ENCODE data around the gene SOBP.

Gene SOBP

DNA sequence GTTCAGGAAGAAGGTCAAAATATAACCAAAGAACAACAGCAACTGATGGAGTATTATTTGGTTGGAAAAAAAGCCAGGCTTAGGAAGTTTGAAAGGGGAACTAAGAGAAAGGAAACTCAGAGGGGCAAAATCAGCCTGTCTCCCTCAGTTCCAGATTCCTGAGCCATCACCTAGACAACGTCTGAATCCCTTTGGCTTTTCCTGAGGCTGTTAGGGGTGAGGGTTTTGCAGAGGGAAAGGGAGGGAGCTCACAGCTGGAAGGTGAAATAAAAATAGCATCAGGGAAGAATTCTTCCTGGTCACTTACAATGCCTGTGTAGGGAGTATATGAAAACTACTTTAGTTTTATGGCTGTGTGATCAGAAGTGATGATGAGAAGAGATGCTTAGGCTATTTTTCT lies 100.5 kb downstream of the SOBP start:
- no peak for DNase-seq

DNA sequence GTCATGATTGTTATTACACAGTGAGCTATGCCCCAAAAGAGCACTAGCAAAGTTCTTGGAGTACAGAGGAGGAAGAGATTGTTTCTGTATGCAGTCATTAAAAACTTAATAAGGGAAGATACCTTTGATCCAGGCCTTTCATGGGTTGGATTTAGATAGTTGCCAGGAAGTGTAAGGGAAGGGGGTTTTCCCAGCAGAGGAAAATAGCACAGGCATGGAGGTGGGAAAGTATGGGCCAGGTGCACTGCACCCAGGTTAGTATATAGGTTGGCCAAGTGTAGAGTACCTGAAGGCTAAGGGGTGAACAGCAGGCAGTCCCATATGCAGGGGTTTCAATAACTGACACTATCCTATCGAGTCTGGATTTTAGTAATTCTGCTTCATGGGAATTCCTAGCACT lies 101.4 kb downstream of the SOBP start:
- no peak for DNase-seq

DNA sequence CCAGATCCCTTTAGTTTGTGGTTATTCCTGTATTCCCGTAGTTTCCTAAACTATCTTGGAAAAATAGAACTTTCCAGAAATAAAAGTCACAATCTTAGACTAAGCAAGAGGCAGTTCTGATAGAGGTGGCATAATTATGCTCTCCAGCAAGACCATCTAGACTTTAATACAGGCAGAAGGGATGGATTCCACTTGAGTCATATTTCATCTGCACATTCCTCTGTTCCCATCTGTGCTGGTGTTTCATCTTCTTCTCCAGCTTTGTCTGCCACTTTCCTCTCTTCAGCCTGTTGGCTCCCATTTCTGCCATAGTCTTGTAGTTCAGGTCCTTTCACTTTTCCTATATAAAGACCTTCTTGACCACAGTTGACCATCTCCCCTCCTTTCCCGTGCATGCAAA lies 102.9 kb downstream of the SOBP start:
- peak; percentile 6 for DNase-seq

DNA sequence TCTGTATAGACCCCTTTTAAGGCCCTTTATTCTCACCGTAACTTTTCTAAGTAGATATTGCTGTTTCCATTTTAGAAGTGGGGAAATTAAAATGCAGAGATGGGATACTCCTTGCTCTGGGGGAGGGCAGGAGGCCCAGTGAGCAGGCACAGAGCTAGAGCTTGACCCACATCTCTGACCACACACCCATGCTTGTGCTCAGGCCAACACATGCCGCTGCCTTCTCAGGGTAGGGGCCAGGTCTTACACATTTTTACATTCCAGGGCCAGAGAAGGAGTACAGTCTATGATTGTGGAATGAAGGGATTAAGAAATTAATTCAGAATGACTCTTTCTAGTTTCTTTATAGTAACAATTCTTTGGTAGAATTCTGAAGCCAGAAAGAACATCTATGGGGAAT lies 104.8 kb downstream of the SOBP start:
- DNase-seq = no peak

DNA sequence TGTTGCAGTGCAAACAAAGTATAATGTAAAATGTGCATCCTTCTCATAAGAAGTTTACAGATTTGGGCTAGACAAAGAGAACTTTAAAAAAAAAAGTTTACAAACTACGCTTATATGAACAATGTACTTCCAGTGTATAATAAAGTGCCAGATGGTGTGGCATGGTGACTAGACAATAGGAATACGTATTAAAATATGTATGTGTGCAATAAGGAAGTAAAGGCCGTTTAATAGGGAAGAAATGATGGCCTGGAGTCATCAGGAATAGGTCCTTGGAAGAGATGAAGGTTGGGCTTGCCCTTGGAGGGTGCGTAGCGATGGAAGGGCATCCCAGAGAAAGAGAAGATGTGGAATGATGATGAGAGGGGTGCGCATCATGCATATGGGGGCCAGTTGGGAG lies 108.2 kb downstream of the SOBP start:
- DNase-seq = no peak

DNA sequence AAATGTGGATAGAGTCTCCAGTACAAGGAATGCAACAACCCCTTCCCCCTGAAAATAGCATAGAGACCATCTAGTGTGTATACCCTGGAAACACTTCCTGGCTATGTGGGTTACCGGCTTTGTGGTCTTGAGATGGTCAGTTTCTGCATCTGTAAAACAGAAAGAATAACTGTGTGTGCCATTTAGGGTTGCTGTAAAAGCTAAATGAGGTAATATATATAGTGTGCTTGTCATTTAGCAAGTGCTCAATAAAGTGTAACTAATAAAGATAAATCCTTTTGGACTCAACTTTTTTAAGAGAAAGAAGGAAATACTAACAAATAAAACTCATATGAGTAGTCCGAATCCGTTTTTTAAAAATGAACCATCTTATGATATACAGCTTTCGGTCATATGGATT lies 109.1 kb downstream of the SOBP start:
- no peak for DNase-seq

DNA sequence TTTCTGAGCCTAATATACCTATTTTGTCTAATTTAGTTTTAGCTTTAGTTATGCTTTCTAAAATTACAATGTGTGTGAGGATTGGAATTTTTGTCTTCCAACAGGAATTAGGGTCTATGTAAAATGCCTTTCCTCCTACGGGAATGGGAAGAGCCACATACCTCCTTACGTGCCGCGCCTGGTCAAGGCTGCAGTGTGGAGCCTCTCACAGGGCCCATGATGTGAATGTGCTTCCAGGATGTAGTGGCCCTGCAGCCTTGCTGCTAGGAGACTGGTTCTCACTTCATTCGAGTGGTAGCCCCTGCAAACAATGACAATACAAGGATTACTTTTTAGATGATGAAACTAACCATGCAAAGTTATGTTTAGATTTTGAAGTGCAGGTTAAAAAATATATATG lies 110.2 kb downstream of the SOBP start:
- no peak for DNase-seq

DNA sequence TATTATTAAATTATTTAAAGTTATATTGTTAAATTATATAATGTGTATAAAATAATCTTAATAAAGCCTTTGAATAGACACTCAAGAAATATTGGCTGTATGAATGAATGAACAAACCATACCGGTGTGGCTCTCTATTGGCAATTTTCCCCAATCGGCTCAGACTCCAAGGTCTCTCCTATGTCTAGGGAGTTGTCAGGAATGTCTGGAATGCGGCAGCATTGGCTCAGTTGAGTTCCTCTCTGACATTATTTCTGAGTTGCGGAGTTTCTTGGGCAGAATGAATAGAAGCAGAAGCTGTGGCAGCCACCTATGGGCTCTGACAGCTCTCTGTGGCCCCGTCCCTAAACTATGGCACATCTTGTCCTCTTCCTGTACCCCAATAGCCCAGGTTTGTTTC lies 111.0 kb downstream of the SOBP start:
- DNase-seq = peak; percentile 65

DNA sequence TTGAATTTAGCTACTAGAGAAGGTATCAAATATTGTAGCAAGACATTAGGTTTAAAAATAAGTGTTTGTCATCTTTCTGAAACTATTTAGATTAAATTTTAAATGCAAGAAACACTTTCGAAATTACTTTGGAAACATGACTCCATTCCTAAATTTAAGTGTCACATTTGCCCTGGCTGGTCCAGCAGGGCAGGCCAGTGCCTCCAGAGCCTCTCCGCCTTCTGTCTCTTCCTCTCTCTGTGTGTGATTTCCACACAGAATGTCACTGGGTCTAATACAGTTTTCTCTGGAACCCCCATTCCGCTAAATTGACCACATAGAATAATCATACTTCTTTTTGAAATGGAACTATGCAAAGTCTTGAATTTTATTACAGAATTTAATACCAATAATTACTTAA lies 111.5 kb downstream of the SOBP start:
- DNase-seq = no peak

DNA sequence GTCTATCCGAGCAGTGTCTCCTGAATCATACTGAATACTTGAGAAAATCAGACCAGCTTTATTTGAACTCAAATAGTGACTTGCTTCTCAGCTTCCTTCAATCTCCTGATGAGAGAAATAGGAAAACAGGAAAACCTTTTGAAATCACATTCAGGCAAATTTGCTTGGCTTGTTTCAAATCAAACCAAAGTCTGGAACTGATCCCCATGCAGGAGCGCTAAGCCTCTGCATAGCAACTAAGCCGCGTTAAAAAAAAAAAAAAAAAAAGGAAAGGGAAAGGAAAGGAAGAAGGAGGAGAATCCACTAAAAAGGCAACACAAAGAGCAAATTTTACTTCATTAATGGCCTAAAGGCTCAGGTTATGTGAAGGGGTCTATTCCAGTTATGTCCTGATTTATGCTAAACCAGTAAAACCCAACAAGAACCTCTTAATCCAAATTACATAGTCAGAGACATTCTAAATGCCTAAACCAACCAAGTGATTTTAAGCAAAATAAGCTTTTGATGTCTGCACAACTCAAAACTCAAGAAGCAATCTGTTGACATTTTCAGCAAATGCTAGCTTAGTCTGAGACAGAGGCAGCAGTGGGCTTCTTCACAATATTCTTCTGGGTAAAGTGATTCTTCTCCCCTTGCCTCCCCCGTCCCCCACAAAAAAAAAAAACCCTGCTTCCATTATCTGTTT lies 112.5 kb downstream of the SOBP start:
- DNase-seq = no peak

DNA sequence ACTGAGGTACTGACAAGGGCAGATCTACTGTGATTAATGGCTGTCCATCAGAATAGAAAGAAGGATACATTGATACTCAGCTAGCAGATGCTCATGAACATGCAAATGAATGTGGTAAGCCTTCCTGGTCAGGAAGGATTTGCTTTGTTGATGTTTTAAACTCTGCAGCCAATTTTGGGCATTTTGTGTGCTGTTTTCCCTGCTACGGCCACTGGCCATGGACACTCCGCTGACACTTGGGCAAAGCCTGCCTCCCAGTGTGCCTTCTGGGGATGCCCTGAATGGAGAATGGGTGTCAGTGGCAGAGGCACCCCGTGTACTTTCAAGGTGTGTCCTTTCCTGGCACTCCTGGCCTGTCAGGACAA lies 113.1 kb downstream of the SOBP start:
- DNase-seq = no peak

DNA sequence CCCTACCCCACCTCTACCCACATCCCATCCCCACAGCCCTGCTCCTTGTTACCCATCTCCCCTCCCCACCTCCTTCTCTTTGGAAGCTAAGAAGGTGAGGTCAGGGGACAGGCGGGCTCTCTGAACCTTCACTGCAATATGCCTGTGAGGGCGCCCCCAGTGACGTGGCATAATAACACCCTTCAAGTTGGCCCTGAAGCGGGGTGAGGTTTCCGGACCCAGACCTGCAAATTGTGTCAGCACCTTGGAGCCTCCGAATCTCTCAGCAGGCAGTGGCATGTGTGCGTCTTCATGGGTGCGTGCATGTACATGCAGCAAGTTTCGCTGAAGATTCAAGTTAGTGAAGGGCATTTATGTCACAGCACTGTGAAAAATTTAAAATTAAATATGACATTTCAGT lies 114.6 kb downstream of the SOBP start:
- DNase-seq = no peak

DNA sequence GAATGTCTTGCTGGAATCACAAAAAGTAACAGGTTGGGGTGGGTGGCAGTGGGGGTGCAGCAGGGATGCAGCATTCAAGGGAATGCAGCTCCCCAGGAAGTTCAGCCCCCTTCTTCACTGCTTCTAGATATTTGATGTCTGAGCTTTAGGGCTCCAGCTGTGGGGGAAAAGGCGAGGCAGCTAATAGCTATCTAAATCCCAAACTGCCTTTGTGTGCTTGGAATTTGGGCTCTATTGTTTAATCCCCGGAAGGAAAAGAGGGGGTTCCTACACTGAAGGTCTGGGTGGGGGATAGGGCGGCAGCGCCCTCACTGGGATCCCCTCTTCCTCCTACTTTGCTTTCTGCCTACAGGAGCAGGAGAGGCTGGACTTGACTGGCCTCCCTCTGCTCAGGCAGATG lies 116.5 kb downstream of the SOBP start:
- DNase-seq = no peak

DNA sequence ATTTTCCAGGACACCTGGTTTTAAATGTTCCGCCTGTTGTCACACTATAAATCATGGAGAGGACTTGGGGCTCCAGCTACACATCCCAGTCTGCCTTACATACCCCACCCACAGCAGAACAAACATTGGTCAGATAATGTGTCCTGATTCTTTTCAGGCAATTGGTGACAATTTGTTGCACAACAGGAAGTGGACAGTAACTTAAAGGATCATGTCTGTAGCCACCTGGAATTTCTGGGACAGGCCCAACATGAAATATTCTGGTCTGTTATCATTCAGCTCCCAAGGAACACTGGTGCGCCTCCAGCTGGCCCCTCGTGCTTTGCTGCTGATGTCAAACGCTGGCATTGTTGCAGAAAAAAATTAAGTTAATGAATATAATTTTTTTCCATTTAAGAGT lies 117.2 kb downstream of the SOBP start:
- no peak for DNase-seq

DNA sequence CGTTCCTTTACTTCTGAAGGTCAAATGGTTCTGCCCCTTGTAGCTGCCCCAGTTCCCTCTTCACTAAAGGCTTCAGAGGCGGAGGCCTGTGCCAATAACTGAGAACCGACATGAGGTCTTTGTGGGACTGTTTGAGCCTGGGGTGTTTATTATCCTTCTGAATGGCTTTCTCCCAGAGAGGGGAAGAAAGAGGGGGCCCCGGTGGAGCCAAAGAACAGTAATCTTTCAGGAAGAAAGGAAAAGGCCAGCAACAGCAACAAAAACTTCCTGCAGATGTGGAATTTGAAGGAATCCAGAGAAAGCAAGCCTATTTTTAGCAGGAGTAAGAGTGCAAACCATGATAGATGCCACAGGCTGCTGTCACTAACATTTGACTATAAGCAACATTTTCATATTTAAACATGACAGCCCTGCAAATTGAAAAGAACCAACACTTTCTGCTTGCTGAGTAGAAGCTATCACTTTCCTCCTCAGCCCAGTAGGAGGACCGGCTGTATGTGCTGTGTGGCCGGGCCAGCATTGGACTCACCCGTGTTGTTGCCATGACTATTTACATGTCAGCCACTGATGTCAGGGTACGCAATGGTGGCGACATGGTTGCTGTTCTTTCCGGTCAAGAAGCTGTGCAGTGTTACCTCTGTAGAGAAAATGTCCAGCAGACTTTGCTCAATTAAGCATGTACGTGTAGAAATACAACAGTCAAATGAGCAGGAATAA lies 121.3 kb downstream of the SOBP start:
- no peak for DNase-seq

DNA sequence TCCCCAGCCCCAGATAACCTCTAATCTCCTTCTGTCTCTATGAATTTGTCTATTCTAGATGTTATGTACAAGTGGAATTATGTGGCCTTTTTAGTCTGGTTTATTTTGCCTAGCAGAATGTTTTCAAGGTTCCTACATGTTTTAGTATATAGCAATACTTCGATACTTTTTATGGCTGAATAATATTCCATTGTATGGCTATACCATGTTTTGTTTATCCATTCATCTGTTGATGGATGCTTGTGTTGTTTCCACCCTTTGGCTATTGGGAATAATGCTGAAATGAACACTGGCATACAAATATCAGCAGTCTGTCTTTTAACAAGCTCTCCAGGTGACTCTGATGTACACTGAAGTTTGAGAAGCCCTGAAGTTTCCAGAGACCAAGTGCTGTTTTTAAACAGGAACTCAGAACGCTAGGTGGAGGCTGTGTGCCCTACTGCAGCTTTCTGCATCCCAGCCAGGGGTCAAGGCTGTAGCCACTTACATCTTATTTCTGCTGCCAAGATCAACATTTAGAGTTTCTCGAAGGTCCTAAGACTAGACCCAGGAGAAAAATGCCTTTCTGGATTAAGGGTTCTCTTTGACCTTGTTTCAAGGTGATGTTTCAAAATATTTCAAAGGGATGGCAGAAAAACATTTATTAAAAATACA lies 123.0 kb downstream of the SOBP start:
- no peak for DNase-seq

DNA sequence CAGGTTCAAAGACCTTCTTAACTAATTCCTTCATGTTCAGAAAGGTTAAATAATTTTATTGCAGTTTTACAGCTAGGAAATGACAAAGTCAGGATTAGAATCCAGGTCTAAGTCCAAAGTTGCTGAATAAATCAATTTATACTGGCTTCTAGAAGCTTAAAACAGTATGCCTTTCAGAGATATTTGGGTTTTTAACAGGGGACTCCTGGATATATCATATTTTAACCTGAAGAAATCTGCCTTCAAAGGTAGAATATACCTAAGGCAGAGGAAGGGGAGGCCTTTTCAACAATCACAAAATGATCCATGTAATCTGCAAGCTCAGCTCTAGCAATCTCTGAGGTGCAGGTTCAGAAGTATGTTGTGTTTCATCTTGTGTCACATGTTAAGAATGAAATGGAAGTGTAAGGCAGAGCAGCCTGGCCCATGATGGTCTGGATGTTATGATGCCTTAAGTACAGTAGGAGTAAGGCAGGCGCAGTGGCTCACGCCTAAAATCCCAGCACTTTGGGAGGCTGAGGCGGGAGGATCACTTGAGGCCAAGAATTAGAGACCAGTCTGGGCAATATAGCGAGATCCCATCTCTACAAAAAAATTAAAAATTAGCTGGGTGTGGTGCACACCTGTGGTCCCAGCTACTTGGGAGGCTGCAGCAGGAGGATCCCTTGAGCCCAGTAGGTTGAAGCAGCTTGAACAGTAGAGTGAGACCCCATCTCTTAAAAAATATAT lies 123.9 kb downstream of the SOBP start:
- no peak for DNase-seq

DNA sequence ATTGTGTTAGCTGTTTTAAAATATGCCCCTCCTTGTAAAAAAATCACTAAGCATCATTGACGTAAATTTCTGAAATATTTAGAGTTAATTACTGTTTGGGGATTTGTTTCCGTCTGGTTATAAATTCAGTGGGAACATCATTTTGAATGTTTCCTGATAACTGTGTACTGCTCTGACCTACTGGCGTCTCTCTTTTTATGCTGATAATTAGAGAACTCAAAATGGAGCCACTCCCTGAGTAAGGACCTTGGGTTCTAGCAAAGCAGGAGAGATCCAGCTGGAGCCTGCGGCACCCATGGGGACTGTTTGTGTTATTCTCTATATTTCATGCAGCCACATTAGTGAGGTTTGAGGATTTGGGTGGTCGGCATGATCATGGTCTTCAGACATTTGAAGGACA lies 124.9 kb downstream of the SOBP start:
- DNase-seq = no peak

DNA sequence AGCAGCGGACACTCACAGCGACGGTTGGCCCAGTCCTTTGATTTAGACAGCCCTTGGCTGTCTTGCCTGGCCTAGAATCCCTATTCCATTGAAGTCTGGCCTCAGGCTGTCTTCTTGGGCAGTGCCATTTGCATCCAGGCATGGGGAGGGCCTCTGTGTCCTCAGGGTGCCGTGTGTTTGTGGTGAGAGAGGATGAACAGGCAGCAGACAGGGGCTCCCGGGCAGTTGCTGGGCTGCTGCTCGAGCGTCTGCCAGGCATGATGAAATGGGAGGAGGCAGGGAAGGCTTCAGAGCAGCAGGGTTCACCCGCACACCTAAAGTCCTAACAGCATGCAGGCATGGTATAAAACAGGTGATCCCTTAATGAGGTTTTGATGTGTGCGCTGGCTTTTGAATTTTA lies 126.9 kb downstream of the SOBP start:
- DNase-seq = no peak

DNA sequence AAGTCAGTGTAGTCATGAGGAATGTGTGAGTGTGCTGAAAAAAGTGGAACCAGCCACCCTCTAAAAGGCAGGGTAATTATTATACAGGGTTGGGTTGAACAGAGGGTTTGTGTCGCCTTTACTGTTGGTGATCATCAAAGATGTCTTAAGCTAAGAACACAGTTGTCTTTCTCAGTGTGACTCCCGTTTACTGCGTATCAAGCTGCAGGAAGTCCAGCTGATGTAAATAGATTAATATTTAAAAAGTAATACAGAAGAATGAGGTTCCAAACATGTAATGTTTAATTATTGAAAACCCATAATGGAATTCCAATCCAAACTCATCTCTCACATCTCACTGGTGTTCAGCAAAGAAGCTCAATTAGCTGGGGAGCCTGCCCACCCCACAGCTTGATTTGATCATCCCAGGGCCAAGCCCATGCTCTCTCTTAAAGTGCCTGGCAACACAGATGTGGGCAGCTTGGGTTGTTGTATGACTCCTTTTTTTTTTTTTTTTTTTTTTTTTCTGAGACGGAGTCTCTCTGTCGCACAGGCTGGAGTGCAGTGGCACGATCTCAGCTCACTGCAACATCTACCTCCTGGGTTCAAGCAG lies 127.5 kb downstream of the SOBP start:
- no peak for DNase-seq

DNA sequence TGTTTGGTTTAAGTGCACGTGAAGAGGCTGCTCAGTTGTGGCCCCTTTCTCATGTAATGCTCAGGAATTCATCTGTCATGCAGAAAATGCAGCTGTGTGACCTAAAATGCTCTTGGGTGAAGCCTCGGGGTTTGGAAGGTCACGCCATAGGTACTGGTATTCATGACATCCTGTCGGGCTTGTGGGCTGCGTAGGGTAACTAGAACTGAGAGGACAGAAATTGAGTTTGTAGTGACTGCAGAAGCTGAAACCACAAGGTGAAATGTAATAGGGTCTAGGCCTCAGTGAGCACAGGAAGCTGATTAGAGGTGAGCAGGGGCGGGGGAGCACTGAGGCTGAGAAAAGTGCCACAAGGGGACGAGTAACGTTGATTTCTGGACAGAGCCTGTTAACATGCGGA lies 128.8 kb downstream of the SOBP start:
- DNase-seq = no peak

DNA sequence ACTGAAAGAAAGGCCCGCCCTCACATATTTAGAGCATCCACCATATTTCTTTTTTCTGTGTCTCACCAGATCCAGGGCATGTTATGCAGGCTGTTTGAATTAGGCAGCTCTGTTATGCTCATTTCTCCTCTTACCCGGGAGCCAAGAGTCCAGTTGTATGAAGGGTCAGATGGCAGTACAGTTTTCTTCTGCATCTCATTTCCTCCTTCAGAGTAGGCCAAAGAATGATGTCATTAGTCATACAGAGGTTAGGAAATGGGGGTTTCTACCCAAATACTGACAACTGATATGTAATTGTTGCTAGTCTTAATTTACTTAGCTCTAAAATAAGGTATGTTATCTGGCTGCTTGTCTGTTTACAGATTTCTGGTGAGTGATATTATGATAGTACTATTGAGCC lies 130.8 kb downstream of the SOBP start:
- DNase-seq = no peak

DNA sequence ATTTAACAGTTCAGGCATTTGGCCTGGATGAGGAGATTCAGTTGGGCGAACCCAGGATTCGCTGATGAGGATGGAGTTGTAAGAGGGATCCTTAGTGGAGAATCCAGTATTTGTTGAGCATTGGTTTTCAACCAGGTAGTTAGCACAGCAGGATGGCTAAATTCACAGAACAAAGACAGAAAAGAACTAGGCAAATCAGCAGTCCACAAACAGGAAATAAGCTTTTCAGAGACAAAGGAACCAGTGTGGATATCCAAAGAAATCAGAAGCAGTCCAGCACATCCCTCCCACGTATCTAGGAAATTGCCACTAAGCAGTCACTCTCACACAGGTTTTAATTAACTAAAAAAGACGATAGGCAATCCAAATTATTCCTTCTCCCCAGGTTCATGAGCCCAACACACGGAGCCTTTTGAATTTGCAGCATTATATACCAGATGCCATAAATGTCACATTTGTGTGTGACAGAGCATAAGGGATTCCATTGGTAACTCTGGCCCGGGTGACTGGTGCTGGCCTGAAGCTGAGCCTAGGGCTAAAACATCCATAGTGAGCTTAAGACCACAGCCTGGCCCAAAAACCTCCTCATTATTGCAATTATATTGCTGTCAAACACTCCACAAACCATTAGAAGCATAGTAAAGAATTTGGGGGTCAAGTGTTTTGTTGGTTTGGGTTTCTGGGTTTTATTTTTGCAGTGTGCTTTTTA lies 131.5 kb downstream of the SOBP start:
- DNase-seq = no peak

Data from EL (cell line).